Subcutaneous adipose tissue (tissue), 4 donors: Measurements from ENCODE around the gene DNAH9. TPM values are rescaled to one million over a fixed set of nuclear protein-coding genes. Genes with fewer than 3 reads are reported as not detected.

Experiments used
- total RNA-seq, 4 donors: library from RNA; depleted of rRNA; stranded (reverse); fragments of >200 nt; gene quantifications; one replicate each; pipeline ENCODE4 v1.1.0, GENCODE V29; 2016
- TF ChIP-seq, protein P1 (sequence below): fragments of 450-650 bp; IDR thresholded peaks from one replicate; pipeline ENCODE4 v1.5.1; 2016; ENCODE audit warnings: low read depth, mild to moderate bottlenecking, control low read depth, antibody characterized with exemption, moderate library complexity

The DNAH9 gene
- total RNA-seq, 4 donors from 2014 or later: 1.5 to 8.9 (median 4.1) TPM

- TF ChIP-seq, protein P1, sequence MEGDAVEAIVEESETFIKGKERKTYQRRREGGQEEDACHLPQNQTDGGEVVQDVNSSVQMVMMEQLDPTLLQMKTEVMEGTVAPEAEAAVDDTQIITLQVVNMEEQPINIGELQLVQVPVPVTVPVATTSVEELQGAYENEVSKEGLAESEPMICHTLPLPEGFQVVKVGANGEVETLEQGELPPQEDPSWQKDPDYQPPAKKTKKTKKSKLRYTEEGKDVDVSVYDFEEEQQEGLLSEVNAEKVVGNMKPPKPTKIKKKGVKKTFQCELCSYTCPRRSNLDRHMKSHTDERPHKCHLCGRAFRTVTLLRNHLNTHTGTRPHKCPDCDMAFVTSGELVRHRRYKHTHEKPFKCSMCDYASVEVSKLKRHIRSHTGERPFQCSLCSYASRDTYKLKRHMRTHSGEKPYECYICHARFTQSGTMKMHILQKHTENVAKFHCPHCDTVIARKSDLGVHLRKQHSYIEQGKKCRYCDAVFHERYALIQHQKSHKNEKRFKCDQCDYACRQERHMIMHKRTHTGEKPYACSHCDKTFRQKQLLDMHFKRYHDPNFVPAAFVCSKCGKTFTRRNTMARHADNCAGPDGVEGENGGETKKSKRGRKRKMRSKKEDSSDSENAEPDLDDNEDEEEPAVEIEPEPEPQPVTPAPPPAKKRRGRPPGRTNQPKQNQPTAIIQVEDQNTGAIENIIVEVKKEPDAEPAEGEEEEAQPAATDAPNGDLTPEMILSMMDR: no peak
Observed at GRCh38 chr17:11627301-11627940, 29.2 kb downstream of the DNAH9 start.

DNA sequence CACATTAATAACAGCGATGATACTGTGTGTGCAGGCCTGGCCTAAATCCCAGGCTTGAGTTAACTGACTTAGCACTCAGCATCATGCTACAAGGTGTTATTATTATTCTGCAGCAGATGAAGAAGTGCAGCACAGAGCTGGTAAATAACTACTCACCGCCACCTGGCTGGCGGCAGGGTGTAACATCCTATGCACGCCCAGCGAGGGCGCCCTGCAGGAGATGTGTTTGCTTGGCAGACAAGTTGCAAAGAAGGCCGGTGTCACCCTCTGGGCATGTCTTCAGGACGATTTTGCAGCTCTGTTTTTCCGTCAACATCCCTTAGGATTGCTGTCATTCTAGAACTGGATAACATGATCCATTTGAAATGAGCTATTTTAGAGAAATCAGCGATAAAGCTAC lies 30.1 kb downstream of the DNAH9 start:
- TF ChIP-seq, protein P1: no peak

- TF ChIP-seq, protein P1: no peak
Observed at GRCh38 chr17:11628831-11629230, 30.6 kb downstream of the DNAH9 start.

- TF ChIP-seq, protein P1: no peak
Observed at GRCh38 chr17:11636771-11637170, 38.5 kb downstream of the DNAH9 start.

GRCh38 chr17:11637796-11638195 lies 39.5 kb downstream of the DNAH9 start:
- TF ChIP-seq, protein P1: no peak

GRCh38 chr17:11638700-11639265 lies 40.5 kb downstream of the DNAH9 start:
- TF ChIP-seq, protein P1: no peak

DNA sequence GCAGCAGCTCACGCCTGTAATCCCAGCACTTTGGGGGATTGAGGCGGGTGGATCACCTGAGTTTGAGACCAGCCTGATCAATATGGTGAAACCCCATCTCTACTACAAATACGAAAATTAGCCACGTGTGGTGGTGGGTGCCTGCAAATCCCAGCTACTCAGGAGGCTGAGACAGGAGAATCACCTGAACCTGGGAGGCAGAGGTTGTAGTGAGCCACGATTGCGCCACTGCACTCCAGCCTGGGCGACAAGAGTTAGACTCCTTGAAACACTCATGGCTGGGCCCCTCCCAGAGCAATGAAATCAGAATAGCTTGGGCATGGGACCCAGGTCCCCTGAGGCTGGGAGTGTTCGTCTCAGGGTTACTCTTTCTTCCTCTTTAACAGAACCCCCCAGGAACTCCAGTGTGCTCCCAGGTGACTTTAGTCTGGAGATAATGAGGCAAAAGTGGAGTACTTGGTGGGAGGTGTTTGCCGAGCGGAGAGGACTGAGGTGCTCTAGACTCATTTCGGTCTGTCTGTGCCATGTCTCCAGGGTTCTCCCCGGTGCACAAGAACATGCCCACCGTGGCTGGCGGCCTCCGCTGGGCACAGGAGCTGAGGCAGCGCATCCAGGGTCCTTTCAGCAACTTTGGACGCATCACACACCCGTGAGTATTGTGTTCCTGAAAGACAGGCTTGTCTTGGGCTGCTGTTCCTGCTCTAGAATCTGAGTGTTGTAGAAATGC lies 41.6 kb downstream of the DNAH9 start:
- TF ChIP-seq, protein P1: no peak
